HEK293T (cell line): ENCODE measurements around the gene VANGL2.

Source experiments
- ARNT ChIP-seq: fragments of 450-650 bp; IDR thresholded peaks from 2 replicates; pipeline ENCODE4 v1.6.1; 2017; ENCODE audit warnings: mild to moderate bottlenecking
- BHLHE40 ChIP-seq: fragments of 450-650 bp; IDR thresholded peaks from 2 replicates; pipeline ENCODE4 v1.6.1; 2016; ENCODE audit warnings: mild to moderate bottlenecking, moderate library complexity, borderline replicate concordance
- CTBP1 ChIP-seq: fragments of 450-650 bp; IDR thresholded peaks from 2 replicates; pipeline ENCODE4 v1.6.1; 2016; ENCODE audit warnings: borderline replicate concordance
- ELF4 ChIP-seq: fragments of 450-650 bp; IDR thresholded peaks from 2 replicates; pipeline ENCODE4 v1.6.1; 2017; ENCODE audit warnings: antibody characterized with exemption
- FOXK2 ChIP-seq: fragments of 450-650 bp; IDR thresholded peaks from 2 replicates; pipeline ENCODE4 v1.6.1; 2016; ENCODE audit warnings: mild to moderate bottlenecking
- FOXM1 ChIP-seq: fragments of 450-650 bp; IDR thresholded peaks from 2 replicates; pipeline ENCODE4 v1.6.1; 2017; ENCODE audit warnings: mild to moderate bottlenecking, borderline replicate concordance
- HDGF ChIP-seq: fragments of 450-650 bp; IDR thresholded peaks from 2 replicates; pipeline ENCODE4 v1.6.1; 2017; ENCODE audit warnings: antibody characterized with exemption, borderline replicate concordance
- L3MBTL2 ChIP-seq: fragments of 450-650 bp; conservative IDR thresholded peaks from 2 replicates; pipeline ENCODE4 v1.6.1; 2016; ENCODE audit warnings: mild to moderate bottlenecking
- NFRKB ChIP-seq: fragments of 450-650 bp; IDR thresholded peaks from 2 replicates; pipeline ENCODE4 v1.6.1; 2016; ENCODE audit warnings: mild to moderate bottlenecking, moderate library complexity
- PKNOX1 ChIP-seq: fragments of 450-650 bp; IDR thresholded peaks from 2 replicates; pipeline ENCODE4 v1.6.1; 2016
- SP1 ChIP-seq: fragments of 450-650 bp; IDR thresholded peaks from 2 replicates; pipeline ENCODE4 v1.6.1; 2017
- SUZ12 ChIP-seq: fragments of 450-650 bp; IDR thresholded peaks from 2 replicates; pipeline ENCODE4 v1.6.1; 2016; ENCODE audit warnings: mild to moderate bottlenecking
- ZNF384 ChIP-seq: fragments of 450-650 bp; IDR thresholded peaks from 2 replicates; pipeline ENCODE4 v1.6.1; 2016

- TF ChIP-seq CTBP1 (no peak), ZNF384 (no peak), BHLHE40 (no peak), PKNOX1 (no peak), HDGF (no peak), FOXM1 (no peak), NFRKB (no peak), FOXK2 (no peak), ELF4 (no peak), SP1 (no peak), ARNT (no peak), L3MBTL2 (no peak), SUZ12 (no peak)
These were observed 37.4 kb upstream of the VANGL2 start for GRCh38 chr1:160363010-160363409.
